ENCODE results near the gene ABT1.

DNA sequence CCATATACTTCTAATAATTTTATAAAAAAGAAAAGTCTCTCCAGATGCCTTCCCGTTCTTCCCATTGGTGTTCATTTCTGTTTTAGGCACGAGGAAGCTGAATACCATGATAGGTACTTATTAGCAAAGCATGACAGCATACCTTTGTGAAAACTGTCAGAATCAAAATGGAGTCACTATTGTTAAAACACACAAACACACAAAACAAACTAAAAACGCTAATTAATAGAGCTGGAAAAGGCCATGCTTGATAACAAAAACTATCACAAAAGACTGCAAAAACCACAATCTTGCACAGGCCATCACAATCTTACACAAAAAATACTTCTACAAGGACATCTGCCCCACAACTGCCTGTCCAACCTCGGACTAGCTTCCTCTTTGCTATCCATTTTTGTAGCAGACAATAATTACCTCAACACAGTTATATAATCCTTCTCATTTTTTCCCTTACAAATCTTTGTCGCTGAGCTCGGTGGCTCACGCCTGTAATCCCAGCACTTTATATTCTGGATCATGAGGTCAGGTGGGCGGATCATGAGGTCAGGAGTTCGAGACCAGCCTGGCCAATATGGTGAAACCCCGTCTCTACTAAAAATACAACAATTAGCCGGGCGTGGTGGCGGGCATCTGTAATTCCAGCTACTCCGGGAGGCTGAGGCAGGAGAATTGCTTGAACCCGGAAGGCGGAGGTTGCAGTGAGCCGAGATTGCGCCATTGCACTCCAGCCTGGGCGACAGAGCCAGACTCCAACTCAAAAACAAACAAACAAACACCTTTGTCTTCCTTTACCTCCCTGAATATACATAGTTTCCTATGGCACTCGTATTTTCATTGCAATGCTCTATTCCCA, 3.2 kb upstream of the ABT1 start:
- TF ChIP-seq, protein P1, sequence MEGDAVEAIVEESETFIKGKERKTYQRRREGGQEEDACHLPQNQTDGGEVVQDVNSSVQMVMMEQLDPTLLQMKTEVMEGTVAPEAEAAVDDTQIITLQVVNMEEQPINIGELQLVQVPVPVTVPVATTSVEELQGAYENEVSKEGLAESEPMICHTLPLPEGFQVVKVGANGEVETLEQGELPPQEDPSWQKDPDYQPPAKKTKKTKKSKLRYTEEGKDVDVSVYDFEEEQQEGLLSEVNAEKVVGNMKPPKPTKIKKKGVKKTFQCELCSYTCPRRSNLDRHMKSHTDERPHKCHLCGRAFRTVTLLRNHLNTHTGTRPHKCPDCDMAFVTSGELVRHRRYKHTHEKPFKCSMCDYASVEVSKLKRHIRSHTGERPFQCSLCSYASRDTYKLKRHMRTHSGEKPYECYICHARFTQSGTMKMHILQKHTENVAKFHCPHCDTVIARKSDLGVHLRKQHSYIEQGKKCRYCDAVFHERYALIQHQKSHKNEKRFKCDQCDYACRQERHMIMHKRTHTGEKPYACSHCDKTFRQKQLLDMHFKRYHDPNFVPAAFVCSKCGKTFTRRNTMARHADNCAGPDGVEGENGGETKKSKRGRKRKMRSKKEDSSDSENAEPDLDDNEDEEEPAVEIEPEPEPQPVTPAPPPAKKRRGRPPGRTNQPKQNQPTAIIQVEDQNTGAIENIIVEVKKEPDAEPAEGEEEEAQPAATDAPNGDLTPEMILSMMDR (conservative IDR thresholded peaks at IDR 0.05; ENCODE audit: low read depth in 2 of 2), result no peak
- TF ChIP-seq, protein P2, sequence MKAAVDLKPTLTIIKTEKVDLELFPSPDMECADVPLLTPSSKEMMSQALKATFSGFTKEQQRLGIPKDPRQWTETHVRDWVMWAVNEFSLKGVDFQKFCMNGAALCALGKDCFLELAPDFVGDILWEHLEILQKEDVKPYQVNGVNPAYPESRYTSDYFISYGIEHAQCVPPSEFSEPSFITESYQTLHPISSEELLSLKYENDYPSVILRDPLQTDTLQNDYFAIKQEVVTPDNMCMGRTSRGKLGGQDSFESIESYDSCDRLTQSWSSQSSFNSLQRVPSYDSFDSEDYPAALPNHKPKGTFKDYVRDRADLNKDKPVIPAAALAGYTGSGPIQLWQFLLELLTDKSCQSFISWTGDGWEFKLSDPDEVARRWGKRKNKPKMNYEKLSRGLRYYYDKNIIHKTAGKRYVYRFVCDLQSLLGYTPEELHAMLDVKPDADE (IDR thresholded peaks at IDR 0.05), result no peak
- TF ChIP-seq EZH2phosphoT487 (IDR thresholded peaks at IDR 0.05; ENCODE audit: unreplicated experiment) (no peak), POLR2AphosphoS5 (IDR thresholded peaks at IDR 0.05; ENCODE audit: low read depth) (no peak), EZH2 (IDR thresholded peaks at IDR 0.05; ENCODE audit: low read depth, unreplicated experiment) (no peak), NANOG (IDR thresholded peaks at IDR 0.05; ENCODE audit: borderline replicate concordance) (no peak), ZNF114 (CRISPR knock-in tag; IDR thresholded peaks at IDR 0.05) (no peak)
- TF ChIP-seq, protein P3, sequence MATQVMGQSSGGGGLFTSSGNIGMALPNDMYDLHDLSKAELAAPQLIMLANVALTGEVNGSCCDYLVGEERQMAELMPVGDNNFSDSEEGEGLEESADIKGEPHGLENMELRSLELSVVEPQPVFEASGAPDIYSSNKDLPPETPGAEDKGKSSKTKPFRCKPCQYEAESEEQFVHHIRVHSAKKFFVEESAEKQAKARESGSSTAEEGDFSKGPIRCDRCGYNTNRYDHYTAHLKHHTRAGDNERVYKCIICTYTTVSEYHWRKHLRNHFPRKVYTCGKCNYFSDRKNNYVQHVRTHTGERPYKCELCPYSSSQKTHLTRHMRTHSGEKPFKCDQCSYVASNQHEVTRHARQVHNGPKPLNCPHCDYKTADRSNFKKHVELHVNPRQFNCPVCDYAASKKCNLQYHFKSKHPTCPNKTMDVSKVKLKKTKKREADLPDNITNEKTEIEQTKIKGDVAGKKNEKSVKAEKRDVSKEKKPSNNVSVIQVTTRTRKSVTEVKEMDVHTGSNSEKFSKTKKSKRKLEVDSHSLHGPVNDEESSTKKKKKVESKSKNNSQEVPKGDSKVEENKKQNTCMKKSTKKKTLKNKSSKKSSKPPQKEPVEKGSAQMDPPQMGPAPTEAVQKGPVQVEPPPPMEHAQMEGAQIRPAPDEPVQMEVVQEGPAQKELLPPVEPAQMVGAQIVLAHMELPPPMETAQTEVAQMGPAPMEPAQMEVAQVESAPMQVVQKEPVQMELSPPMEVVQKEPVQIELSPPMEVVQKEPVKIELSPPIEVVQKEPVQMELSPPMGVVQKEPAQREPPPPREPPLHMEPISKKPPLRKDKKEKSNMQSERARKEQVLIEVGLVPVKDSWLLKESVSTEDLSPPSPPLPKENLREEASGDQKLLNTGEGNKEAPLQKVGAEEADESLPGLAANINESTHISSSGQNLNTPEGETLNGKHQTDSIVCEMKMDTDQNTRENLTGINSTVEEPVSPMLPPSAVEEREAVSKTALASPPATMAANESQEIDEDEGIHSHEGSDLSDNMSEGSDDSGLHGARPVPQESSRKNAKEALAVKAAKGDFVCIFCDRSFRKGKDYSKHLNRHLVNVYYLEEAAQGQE (IDR thresholded peaks at IDR 0.05; ENCODE audit: unreplicated experiment), result no peak
